DMS79 (cell line): Measurements from ENCODE around the gene CLK1.
"Not testable (repeated sequence)": the region's sequence is repeated elsewhere in the genome, so short reads cannot be mapped to it uniquely, and the experiment has no call there.

Experiments used
- DNase-seq: peaks from one replicate; lab custom pipeline; 2025; lab: John Stamatoyannopoulos, UW

The CLK1 gene

GRCh38 chr2:200851398-200852248, 12.8 kb downstream of the CLK1 start:
- no peak for DNase-seq

- DNase-seq = no peak
These were observed 13.8 kb downstream of the CLK1 start for GRCh38 chr2:200850512-200851256.

- no peak for DNase-seq
These were observed 16.5 kb downstream of the CLK1 start for GRCh38 chr2:200847939-200848338.

DNA sequence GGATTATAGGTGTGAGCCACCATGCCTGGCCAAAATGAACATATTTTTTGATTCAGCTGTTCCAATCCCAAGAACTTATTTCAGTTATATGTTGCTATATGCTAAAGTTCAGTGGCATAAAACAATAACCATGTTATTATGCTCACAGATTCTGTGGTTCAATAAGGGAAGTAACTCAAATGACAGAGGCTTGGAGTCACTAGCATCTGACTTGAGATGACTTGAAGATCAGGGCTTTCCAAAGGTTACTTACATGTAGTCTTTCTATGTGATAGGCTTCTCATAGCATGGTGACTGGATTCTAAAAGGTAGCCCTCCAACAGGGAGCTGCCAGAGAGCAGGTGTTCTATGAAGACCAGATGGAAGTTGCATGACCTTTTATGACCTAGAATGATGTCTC, 17.2 kb downstream of the CLK1 start:
- DNase-seq = no peak

GRCh38 chr2:200845669-200846325, 18.7 kb downstream of the CLK1 start:
- no peak for DNase-seq

- no peak for DNase-seq
These were observed 19.3 kb downstream of the CLK1 start for GRCh38 chr2:200845194-200845593.

DNA sequence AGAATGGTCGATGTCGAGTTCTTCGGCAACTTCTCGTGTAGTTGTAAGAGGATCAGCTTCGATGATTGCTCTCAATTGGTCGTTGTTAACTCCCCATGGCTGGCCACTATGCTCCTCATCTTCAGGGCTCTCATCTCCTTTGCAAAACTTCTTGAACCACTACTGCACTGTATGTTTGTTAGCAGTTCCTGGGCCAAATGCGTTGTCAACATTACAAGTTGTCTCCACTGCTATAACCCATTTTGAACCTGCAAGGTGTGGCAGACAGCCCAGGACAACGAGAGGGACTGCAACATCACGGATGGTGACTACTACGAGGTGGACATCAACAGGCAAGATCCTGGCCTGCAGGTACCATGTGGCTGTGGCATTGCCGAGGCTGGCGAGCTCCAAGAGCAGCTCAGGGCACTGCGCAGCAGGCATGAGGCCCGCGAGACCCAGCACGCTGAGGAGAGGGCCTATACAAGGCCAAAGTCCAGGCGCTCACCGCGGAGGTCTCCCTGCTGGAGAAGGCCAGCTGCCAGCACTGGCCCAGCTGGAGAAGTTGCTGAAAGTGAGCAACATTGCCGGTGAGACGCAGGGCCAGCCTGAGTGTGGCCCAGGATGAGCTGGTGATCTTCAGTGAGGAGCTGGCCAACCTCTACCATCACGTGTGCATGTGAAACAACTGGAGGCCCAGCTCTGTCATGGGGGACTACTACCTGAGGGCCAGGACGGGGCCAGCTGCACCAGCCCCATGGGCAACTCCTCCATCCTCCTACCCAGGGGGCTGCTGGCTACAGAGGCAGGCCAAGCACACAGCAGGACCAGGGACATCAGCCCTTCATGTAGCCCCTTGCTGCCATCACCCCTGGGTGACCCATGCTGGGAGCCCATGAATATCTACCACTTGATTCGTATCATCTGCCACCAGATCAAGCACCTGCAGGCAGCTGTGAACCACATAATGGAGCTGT, 20.2 kb downstream of the CLK1 start:
- DNase-seq = no peak

GRCh38 chr2:200839513-200839912, 24.9 kb downstream of the CLK1 start:
- no peak for DNase-seq

- DNase-seq = no peak
These were observed 29.8 kb downstream of the CLK1 start for GRCh38 chr2:200834701-200835100.

DNA sequence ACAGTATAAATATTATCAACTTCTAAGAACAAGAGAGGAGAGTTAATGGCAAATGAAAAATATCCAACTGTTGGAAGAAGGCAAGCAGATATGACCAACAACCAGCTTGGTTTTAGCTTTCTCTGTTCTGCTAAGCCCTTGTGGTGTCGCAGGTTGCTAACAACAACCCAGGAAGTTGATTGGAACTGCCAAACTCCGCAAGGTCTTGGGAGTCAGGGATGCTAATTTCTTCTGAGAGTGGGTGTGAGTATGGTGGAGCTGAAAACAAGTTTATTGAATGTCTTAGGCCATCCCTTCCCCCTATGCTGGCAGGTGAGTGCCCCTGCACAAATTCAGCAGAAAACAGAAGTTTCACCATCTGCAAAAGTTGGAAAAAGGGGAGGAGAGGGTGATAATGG, 35.2 kb downstream of the CLK1 start:
- DNase-seq = no peak

- no peak for DNase-seq
These were observed 35.7 kb downstream of the CLK1 start for GRCh38 chr2:200828572-200829257.

DNA sequence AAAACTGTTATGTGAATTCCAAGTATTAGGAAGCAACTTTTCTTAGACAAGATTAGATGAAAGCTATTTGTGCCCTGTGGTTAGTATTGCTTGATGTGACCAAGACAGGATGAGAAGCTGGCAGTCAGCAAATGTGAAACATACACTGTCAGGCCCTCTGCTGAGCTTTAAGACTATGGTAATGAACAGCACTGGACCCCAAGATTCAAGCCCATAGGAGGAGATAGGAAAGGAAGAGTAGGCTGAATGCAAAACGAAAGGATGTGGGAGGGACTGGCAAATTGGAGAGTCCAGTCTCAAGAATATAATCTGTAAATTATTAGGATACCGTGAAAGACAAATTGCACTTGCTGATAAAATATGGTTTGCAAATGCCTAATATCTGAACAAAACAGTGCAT, 36.4 kb downstream of the CLK1 start:
- no peak for DNase-seq

DNA sequence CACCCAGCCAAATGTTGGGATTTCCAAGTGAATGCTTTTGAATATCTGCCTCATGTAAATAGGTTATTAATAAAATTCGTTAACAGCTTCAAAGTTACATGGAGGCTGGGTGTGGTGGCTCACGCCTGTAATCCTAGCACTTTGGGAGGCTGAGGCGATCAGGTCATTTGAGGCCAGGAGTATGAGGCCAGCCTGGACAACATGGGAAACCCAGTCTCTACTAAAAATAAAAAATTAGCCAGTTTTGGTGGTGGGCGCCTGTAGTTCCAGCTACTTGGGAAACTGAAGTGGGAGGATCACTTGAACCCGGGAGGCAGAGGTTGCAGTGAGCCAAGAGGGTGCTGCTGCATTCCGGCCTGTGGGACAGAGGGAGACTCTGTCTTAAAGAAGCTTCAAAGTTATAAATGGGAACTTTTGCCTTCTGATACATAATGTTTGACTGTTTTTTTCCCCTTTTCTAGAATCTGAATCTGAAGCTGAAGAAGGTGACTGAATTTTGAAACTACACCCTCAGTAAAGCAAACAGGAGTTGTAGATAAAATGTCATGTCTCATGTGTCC, 42.7 kb downstream of the CLK1 start:
- no peak for DNase-seq

GRCh38 chr2:200820573-200821234, 43.8 kb downstream of the CLK1 start:
- DNase-seq = no peak

- DNase-seq = not testable (repeated sequence)
These were observed 45.7 kb downstream of the CLK1 start for GRCh38 chr2:200818732-200819131.

GRCh38 chr2:200814917-200815316, 49.5 kb downstream of the CLK1 start:
- DNase-seq = no peak

DNA sequence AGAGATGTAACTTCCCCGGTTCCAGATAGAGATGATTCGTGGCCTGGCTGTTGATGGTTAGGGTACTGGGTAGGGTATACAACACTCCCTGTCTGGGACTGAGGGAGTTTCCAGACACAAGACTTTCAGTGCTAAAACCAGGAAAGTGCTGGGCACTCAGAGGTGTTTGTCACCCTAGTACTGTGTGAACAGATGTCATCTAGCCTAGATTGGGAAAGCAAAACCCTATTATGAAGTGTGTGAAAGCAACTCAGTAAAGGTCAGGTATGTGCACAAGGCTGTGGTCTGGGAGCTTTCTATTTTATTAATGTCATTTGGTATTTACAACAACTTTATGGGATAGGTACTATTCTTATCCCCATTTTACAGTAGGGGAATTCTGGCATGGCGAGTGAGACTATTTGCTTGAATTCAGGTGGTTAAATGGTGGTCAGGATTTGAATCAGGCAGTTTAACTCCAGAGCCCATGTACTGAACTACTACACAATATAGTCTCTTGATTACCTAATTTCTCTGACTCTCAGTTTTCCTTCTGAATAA, 50.1 kb downstream of the CLK1 start:
- DNase-seq = no peak

DNA sequence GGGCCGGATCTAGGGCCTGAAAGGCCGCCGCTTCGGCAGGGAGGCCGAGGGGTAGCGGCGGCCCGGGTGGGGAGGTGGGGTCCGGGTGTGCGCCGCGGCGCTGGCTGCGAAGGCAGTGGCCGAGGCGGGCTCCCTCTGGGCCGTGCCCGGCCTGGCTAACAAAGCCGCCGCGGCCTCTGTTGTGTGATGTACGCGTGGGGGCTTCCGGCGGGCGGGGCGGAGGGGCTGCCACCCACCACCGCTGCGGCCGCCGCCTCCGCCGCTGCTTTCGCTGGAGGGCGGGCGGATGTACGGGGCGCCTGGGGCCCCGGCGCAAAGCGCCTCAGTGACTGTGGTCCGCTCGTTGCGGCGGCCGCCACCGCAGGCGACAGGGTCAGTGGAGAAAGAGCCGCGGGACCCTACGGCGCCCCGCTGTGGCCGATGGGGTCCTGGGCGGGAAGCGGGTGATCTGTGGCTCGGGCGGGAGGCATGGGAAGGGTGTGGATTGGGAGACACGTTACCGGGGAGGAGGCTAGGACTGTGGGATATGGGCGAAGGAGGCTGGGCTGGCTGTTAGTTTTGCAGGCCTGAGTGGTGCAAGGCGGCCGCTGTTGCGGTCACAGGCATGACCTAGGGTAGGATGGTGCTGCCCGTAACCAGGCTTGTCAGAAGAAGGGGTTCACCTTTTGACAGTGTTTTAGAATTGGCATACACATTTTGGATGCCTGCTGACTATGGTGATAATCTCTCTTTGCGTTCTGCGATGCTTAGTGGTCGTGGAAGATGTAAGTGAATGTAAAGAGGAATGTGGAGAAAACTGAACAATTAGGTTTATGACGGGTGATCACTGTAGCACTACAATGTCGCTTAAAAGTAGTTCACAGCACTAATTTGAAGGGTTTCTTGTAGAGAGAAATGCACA, 52.1 kb downstream of the CLK1 start:
- peak; percentile 39 for DNase-seq
